Ishikawa (cell line): ENCODE results near the gene VAV1.

Source experiments
- CEBPB ChIP-seq: IDR thresholded peaks from 2 replicates; pipeline ENCODE4 v1.6.1; 2012
- CREB1 ChIP-seq: IDR thresholded peaks from 2 replicates; pipeline ENCODE4 v1.6.1; 2012; ENCODE audit warnings: low read depth
- EGR1 ChIP-seq: IDR thresholded peaks from 2 replicates; pipeline ENCODE4 v1.6.1; 2012
- EP300 ChIP-seq: IDR thresholded peaks from 2 replicates; pipeline ENCODE4 v1.6.1; 2012; ENCODE audit warnings: borderline replicate concordance
- FOXM1 ChIP-seq: IDR thresholded peaks from 2 replicates; pipeline ENCODE4 v1.6.1; 2012; ENCODE audit warnings: low read depth, borderline replicate concordance
- MAX ChIP-seq: IDR thresholded peaks from 2 replicates; pipeline ENCODE4 v1.6.1; 2012
- NFIC ChIP-seq: IDR thresholded peaks from 2 replicates; pipeline ENCODE4 v1.6.1; 2012
- RAD21 ChIP-seq: IDR thresholded peaks from 2 replicates; pipeline ENCODE4 v1.6.1; 2012; ENCODE audit warnings: low read depth
- REST ChIP-seq: IDR thresholded peaks from 2 replicates; pipeline ENCODE4 v1.6.1; 2012; ENCODE audit warnings: low read depth, mild to moderate bottlenecking
- TAF1 ChIP-seq: IDR thresholded peaks from 2 replicates; pipeline ENCODE4 v1.6.1; 2012; ENCODE audit warnings: low read depth, mild to moderate bottlenecking
- TCF12 ChIP-seq: IDR thresholded peaks from 2 replicates; pipeline ENCODE4 v1.6.1; 2012; ENCODE audit warnings: low read depth
- TEAD4 ChIP-seq: IDR thresholded peaks from 2 replicates; pipeline ENCODE4 v1.6.1; 2012
- USF1 ChIP-seq: IDR thresholded peaks from 2 replicates; pipeline ENCODE4 v1.6.1; 2012
- YY1 ChIP-seq: IDR thresholded peaks from 2 replicates; pipeline ENCODE4 v1.6.1; 2012; ENCODE audit warnings: low read depth
- ZBTB7A ChIP-seq: IDR thresholded peaks from 2 replicates; pipeline ENCODE4 v1.6.1; 2012; ENCODE audit warnings: low read depth

VAV1 gene

GRCh38 chr19:6808494-6808893 lies 36.0 kb downstream of the VAV1 start:
- TF ChIP-seq CEBPB (no peak), TCF12 (no peak), RAD21 (no peak), TAF1 (no peak), REST (no peak), EGR1 (no peak), NFIC (no peak), TEAD4 (no peak), EP300 (no peak)

- TF ChIP-seq NFIC, result no peak
- no peak for TF ChIP-seq CREB1
- TF ChIP-seq YY1, result no peak
- no peak for TF ChIP-seq TAF1
- no peak for TF ChIP-seq MAX
- no peak for TF ChIP-seq EGR1
- TF ChIP-seq EP300, result no peak
- no peak for TF ChIP-seq CEBPB
- no peak for TF ChIP-seq TCF12
- TF ChIP-seq RAD21, result no peak
- no peak for TF ChIP-seq USF1
- TF ChIP-seq REST, result no peak
- TF ChIP-seq ZBTB7A, result no peak
- no peak for TF ChIP-seq FOXM1
Measured at GRCh38 chr19:6809262-6809661, 36.8 kb downstream of the VAV1 start.

GRCh38 chr19:6811378-6811777 lies 38.9 kb downstream of the VAV1 start:
- TF ChIP-seq FOXM1 (no peak), RAD21 (no peak), EP300 (no peak), USF1 (no peak), TEAD4 (no peak), TCF12 (no peak), NFIC (no peak), TAF1 (no peak), CEBPB (no peak), ZBTB7A (no peak), CREB1 (no peak), EGR1 (no peak), MAX (no peak), REST (no peak), YY1 (no peak)

- TF ChIP-seq TCF12 (no peak), EGR1 (no peak), FOXM1 (no peak), ZBTB7A (no peak), RAD21 (no peak), TEAD4 (no peak), USF1 (peak; percentile 98), MAX (no peak), YY1 (peak; percentile 95), TAF1 (no peak), EP300 (no peak)
Measured at GRCh38 chr19:6811906-6812305, 39.4 kb downstream of the VAV1 start.
